VCaP (cell line): ENCODE results near the gene DKK3.

Source experiments
- H3K27ac ChIP-seq: fragments of 450-650 bp; 2 replicates; pipeline ENCODE4 v1.5.1; 2017
- CTCF ChIP-seq: fragments of 450-650 bp; conservative IDR thresholded peaks from 2 replicates; pipeline ENCODE4 v1.5.1; 2017; ENCODE audit warnings: mild to moderate bottlenecking, moderate library complexity

The DKK3 gene

GRCh38 chr11:11964774-11965150 lies 43.7 kb downstream of the DKK3 start:
- H3K27ac ChIP-seq = no peak overlapping the region
- TF ChIP-seq CTCF = no peak

GRCh38 chr11:11963842-11964773 lies 44.3 kb downstream of the DKK3 start:
- no peak for TF ChIP-seq CTCF
- H3K27ac ChIP-seq = no peak overlapping the region

- H3K27ac ChIP-seq = no peak overlapping the region
- TF ChIP-seq CTCF = no peak
These were observed 45.4 kb downstream of the DKK3 start for GRCh38 chr11:11963067-11963466.

- no peak for TF ChIP-seq CTCF
- H3K27ac ChIP-seq = no peak overlapping the region
These were observed 46.9 kb downstream of the DKK3 start for GRCh38 chr11:11961399-11962028.

GRCh38 chr11:11960687-11961086 lies 47.7 kb downstream of the DKK3 start:
- no peak for TF ChIP-seq CTCF
- H3K27ac ChIP-seq = no peak overlapping the region

- no peak overlapping the region for H3K27ac ChIP-seq
- TF ChIP-seq CTCF = no peak
These were observed 48.8 kb downstream of the DKK3 start for GRCh38 chr11:11959601-11960000.

- TF ChIP-seq CTCF = no peak
- no peak overlapping the region for H3K27ac ChIP-seq
These were observed 49.8 kb downstream of the DKK3 start for GRCh38 chr11:11958403-11959231.
